Body of pancreas (tissue), 4 donors: ENCODE results near the gene CDX1.

Experiments used
- CTCF ChIP-seq, 7 experiments: fragments of 450-650 bp in 4 of 7; fragments of 200-600 bp in 3 of 7; sonication (generic) in 3 of 7; IDR thresholded peaks; one replicate each; pipeline ENCODE4 v1.5.1; 2016 to 2019; ENCODE audit warnings: antibody characterized with exemption in 7 of 7
- POLR2A ChIP-seq, 3 donors: fragments of 450-650 bp; IDR thresholded peaks; one replicate each; pipeline ENCODE4 v1.6.1; 2016; ENCODE audit warnings: antibody characterized with exemption in 3 of 3, mild to moderate bottlenecking in 2 of 3

- TF ChIP-seq CTCF (IDR thresholded peaks at IDR 0.05), result no peak
- TF ChIP-seq POLR2A (IDR thresholded peaks at IDR 0.05), result no peak
Measured at GRCh38 chr5:150137168-150137957, 29.2 kb upstream of the CDX1 start.
